GM12865 (cell line): Measurements from ENCODE around the gene CMTM7.

ENCODE experiments used
- DNase-seq: peaks from one replicate; pipeline ENCODE4 v3.0.0; 2010; ENCODE audit warnings: low read depth
- H3K4me3 ChIP-seq: 2 replicates; pipeline ENCODE4 v1.5.1; 2011; ENCODE audit warnings: mild to moderate bottlenecking, low read depth, low read length, control low read depth
- TF ChIP-seq, protein P1 (sequence below): IDR thresholded peaks from 2 replicates; pipeline ENCODE4 v1.5.1; 2011; ENCODE audit warnings: low read length, control low read depth, low read depth, inconsistent platforms; ENCODE audit not compliant: insufficient read depth; ENCODE audit errors: missing control alignments

CMTM7 gene

DNA sequence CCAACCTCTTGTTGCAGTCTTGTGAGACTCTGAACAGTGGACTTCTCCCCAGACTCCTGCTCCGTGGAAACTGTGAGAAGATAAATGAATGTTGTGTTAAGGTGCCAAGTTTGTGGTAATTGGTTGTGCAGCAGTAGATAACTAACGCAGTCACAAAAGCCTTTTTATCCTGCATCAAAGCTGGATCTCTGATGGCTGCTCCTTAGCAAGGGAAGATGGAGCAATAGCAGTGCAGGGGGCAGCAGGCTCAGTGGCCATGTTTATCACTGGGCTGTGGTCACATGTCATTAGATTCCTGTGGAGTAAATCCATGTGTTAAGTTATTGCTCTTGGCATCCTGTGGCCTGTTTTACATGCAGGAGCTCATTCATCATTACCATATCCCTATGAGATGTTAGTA is 13.5 kb downstream of the CMTM7 start:
- no peak overlapping the region for H3K4me3 ChIP-seq
- DNase-seq, result no peak
- TF ChIP-seq, protein P1, sequence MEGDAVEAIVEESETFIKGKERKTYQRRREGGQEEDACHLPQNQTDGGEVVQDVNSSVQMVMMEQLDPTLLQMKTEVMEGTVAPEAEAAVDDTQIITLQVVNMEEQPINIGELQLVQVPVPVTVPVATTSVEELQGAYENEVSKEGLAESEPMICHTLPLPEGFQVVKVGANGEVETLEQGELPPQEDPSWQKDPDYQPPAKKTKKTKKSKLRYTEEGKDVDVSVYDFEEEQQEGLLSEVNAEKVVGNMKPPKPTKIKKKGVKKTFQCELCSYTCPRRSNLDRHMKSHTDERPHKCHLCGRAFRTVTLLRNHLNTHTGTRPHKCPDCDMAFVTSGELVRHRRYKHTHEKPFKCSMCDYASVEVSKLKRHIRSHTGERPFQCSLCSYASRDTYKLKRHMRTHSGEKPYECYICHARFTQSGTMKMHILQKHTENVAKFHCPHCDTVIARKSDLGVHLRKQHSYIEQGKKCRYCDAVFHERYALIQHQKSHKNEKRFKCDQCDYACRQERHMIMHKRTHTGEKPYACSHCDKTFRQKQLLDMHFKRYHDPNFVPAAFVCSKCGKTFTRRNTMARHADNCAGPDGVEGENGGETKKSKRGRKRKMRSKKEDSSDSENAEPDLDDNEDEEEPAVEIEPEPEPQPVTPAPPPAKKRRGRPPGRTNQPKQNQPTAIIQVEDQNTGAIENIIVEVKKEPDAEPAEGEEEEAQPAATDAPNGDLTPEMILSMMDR, result no peak

DNA sequence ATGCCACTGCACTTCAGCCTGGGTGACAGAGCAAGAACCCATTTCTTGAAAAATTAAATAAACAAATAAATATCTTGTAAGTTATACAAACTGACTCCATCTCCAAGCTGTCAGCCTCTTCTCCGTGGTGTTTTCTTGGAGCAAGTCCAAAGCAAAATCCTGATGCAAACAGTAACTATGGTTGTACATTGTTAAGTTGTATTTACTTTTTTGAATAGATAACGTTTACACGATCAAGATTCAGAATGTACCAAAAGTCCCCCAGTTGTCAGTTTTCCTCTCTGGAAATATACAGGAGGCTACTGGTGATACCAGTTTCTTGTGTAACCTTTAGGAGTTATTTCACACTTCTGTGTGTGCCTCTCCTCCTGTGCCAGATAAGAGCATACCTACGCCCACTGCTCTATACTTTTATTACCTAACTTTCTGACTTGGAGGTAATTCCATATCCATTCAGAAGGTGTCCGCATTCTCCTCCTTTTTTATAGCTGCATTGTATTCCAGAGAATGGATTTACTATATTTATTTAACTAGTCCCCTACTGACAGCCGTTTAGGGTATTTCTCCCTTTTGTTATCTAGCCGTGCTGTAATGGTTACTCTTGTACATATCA is 14.2 kb downstream of the CMTM7 start:
- DNase-seq, result no peak
- H3K4me3 ChIP-seq, result no peak overlapping the region
- TF ChIP-seq, protein P1, result no peak

DNA sequence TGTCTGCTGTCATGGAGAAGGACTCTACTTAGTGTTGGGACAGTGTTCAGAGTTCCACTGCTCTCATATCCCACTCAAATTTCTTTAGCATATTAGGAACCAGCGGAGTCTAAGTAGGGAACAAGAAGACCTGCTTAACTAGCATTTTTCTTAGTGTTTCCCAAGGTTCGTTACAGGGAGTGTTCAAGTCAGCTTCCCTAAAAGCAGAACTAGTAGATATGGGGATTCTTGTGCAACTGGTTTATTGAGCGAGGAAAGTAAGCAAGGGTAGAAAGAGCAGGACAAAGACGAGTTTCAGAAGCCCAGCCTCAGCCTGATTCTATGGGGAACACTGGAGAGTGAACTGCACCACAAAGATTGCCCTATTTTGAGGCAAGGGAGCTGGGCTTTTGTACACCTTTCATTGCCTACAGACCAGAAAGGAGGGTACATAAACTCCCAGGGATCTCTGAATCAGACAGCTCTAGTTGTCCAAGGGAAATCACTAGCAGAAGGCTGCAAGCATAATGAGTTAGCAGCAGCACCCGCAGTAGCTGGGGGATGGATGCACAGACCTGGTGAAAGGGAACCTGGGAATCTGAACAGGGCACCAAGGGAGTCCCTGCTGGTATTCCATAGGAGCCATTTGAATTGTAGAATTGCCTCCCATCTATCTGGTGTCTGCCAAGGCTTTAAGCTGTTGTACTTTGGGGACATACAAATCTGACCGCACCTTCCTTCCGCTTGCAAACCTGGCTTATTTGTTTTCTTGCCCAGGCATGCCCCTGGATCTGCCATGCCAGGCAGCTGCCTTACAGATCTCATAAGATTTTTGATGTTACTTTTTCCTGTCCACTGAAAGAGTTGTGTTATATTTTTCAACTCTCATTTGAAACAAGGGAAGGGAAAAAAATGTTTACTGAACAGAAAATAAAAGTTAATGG is 15.1 kb downstream of the CMTM7 start:
- no peak overlapping the region for H3K4me3 ChIP-seq
- TF ChIP-seq, protein P1, result no peak
- no peak for DNase-seq

DNA sequence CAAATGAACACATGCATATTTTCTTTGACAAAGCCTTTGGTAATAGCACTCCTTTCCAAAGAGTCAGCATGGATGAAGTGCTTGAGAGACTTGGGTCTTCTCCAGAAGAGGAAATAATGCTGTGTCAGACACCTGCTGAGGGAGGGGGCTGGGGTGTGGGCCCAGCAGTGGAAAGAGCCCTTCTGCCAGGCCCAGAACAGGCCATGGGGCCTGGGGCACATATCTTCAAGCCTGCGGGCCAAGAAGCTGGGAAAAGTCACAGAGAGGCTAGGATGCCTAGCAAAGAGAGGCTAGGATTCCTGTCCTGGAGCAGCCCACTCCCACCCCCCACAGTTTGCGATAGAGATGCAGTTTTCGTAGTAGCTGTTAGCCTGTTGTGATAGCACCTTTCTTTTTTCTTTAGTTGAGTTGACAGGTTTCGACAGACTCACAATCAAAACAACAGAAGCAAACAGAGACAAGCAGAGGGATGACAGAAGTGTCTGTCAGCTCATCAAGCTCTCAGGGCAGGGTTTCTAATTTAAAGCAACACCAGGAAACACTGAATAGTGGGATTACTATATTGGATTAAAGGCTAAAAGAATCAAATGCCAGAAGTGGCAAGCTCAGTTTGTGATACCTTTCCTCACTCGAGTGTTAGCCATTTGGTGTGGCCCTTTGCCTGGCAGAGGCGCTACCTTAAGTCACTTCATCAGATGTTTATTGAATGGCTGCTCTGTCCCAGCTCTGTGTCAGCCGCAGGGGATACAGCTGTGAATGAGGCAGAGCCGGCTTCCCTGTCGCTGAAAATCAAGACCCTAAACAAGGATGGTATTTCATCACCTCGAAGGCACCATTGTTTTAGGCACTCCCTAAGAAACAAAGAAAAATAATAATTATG is 19.0 kb downstream of the CMTM7 start:
- DNase-seq, result no peak
- H3K4me3 ChIP-seq, result no peak overlapping the region
- TF ChIP-seq, protein P1, result no peak

DNA sequence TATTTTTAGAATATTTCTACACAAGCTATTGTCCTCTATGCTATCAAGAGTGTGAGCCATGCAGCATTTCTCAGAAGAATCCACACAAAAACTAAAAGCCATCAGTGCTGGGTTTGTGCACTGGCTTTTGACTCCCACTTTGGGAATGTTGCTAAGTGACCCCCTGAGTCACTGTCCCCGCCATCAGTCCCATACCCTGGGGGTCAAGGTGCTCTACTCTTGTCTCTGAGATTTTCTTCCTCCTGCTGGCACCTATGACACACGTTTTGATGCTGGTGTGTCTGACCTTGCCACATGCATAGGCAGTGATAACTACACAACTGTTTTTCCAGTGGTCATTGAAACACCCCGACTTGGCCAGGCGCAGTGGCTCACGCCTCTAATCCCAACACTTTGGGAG is 19.8 kb downstream of the CMTM7 start:
- DNase-seq, result no peak
- TF ChIP-seq, protein P1, result no peak
- no peak overlapping the region for H3K4me3 ChIP-seq

DNA sequence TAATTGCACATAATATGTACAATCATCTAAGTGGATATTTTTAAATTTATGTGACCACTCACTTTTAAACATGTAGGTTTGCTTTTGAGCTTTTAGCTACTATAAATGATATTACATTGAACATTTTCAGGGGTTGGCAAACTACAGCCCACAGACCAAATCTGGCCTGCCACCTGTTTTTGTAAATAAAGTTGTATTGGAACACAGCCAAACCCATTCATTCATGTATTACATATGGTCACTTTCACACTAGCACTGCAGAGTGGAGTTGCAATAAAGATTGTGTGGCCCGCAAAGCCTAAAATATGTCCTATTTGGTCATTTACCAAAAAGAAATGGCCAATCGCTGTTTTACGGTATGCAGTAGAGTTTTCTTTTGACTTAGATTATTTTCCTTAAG is 21.2 kb downstream of the CMTM7 start:
- no peak overlapping the region for H3K4me3 ChIP-seq
- no peak for DNase-seq
- TF ChIP-seq, protein P1, result no peak
